Fibroblast of lung (primary cell): ENCODE results near the gene S100A4.

Source experiments
- CTCF ChIP-seq, 2 donors: IDR thresholded peaks in 1 of 2; conservative IDR thresholded peaks in 1 of 2; 1 replicate in 1 of 2; 2 replicates in 1 of 2; pipeline ENCODE4 v1.5.1; 2011 to 2012; ENCODE audit warnings: low read length in 2 of 2, control low read depth in 1 of 2, inconsistent platforms in 1 of 2, low read depth in 1 of 2, mild to moderate bottlenecking in 1 of 2
- EZH2 ChIP-seq: IDR thresholded peaks from 2 replicates; pipeline ENCODE4 v1.5.1; 2012; ENCODE audit warnings: low read length, control low read depth, mild to moderate bottlenecking; ENCODE audit errors: missing control alignments

DNA sequence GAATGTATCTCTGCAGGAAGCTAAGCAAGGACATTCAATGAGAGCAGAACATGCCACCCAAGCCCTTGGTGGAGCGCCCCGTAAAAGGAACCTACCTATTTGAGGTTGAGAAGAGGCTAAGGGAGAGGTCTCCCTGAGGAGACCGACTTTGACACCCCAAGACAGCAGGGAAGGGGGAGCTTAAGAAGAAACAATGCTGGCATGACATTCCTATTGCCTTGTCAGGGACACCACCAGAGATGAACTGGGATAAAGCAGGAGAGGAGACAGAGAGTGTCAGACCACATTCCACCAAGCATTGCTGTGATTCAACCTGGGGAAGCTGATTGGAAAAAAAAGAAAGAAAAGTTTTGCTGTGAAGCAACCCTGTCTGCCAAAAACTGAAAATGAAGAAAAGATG, 33.3 kb upstream of the S100A4 start:
- TF ChIP-seq EZH2: no peak
- no peak for TF ChIP-seq CTCF (conservative IDR thresholded peaks at IDR 0.05 in 1 of 2, IDR thresholded peaks at IDR 0.05 in 1 of 2; ENCODE audit: low read depth in 1 of 2, low read length in 2 of 2)
